ENCODE data around the gene EIF2S3. TPM values are rescaled to one million over a fixed set of nuclear protein-coding genes. Genes with fewer than 3 reads are reported as not detected.

EIF2S3 gene
- total and polyA plus RNA-seq, 2 of the 8 experiments (the other 6 are each of a cell fraction or from before 2014, with no cell fraction given), result 65.5 to 259 TPM

- TF ChIP-seq HDAC2 (IDR thresholded peaks at IDR 0.05; ENCODE audit: borderline replicate concordance in 1 of 2, low read depth in 2 of 2, low read length in 2 of 2) (no peak), EP300 (IDR thresholded peaks at IDR 0.05; ENCODE audit: borderline replicate concordance in 1 of 2, low read depth in 2 of 2, low read length in 2 of 2) (no peak), SP4 (IDR thresholded peaks at IDR 0.05; ENCODE audit: low read length) (no peak), USF2 (IDR thresholded peaks at IDR 0.05; ENCODE audit: low read length) (no peak), BACH1 (IDR thresholded peaks at IDR 0.05; ENCODE audit: low read length) (no peak), FOSL1 (IDR thresholded peaks at IDR 0.05; ENCODE audit: insufficient read depth, low read depth, low read length) (no peak), RNF2 (IDR thresholded peaks at IDR 0.05; ENCODE audit: borderline replicate concordance, low read depth, low read length, missing control alignments, poor library complexity, severe bottlenecking) (no peak), MAX (IDR thresholded peaks at IDR 0.05) (no peak), SUZ12 (IDR thresholded peaks at IDR 0.05; ENCODE audit: low read length) (no peak), TAF1 (IDR thresholded peaks at IDR 0.05; ENCODE audit: low read depth, low read length) (peak; percentile 75), CEBPB (IDR thresholded peaks at IDR 0.05; ENCODE audit: low read depth, low read length) (no peak), TBP (IDR thresholded peaks at IDR 0.05; ENCODE audit: low read depth, low read length) (peak; percentile 59; the same call in 1 of the 2 replicates), BRCA1 (IDR thresholded peaks at IDR 0.05; ENCODE audit: low read depth, low read length) (no peak), POLR2A (IDR thresholded peaks at IDR 0.05; ENCODE audit: control extremely low read depth in 1 of 2, low read depth in 2 of 2, low read length in 2 of 2) (peak; percentile 48 to 53), YY1 (IDR thresholded peaks at IDR 0.05; ENCODE audit: low read depth, low read length) (peak; percentile 48; the same call in 1 of the 2 replicates), EZH2 (IDR thresholded peaks at IDR 0.05; ENCODE audit: low read depth, low read length, severe bottlenecking) (no peak), ASH2L (IDR thresholded peaks at IDR 0.05; ENCODE audit: low read length) (peak; percentile 50), CTCF (IDR thresholded peaks at IDR 0.05; ENCODE audit: control extremely low read depth in 1 of 3, insufficient read depth in 1 of 3, low read depth in 1 of 3, low read length in 3 of 3) (peak in 1 of 3 experiments; percentile 4; a peak in 1 of 4 replicates), CHD1 (IDR thresholded peaks at IDR 0.05; ENCODE audit: low read depth, low read length) (no peak), JUN (IDR thresholded peaks at IDR 0.05; ENCODE audit: low read depth, low read length) (no peak)
These were observed 29.7 kb upstream of the EIF2S3 start (continued) for GRCh38 chrX:24024819-24025740.

Data from H1 (cell line).